T47D (cell line): Measurements from ENCODE around the gene PIP5K1C.
A peak's percentile ranks its signal among the peaks of the same experiment; 100 is the strongest.

Source experiments
- DNase-seq, 2 experiments: peaks; one replicate each; pipeline versions ENCODE4 v3.0.0 to v3.0.0-alpha.2; 2011 to 2012; ENCODE audit warnings: low read depth in 1 of 2, low spot score in 1 of 2
- JUND ChIP-seq: IDR thresholded peaks from 2 replicates; pipeline ENCODE4 v1.6.1; 2012; ENCODE audit warnings: low read depth
- in situ Hi-C: cut with HindIII; loops from 2 replicates; pipeline ENCODE4 v1.10.0; 2016; ENCODE audit warnings: low sequenced_read_pairs, low pct_unique_long_range_greater_than_20kb

Gene PIP5K1C, protein sequence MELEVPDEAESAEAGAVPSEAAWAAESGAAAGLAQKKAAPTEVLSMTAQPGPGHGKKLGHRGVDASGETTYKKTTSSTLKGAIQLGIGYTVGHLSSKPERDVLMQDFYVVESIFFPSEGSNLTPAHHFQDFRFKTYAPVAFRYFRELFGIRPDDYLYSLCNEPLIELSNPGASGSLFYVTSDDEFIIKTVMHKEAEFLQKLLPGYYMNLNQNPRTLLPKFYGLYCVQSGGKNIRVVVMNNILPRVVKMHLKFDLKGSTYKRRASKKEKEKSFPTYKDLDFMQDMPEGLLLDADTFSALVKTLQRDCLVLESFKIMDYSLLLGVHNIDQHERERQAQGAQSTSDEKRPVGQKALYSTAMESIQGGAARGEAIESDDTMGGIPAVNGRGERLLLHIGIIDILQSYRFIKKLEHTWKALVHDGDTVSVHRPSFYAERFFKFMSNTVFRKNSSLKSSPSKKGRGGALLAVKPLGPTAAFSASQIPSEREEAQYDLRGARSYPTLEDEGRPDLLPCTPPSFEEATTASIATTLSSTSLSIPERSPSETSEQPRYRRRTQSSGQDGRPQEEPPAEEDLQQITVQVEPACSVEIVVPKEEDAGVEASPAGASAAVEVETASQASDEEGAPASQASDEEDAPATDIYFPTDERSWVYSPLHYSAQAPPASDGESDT

DNA sequence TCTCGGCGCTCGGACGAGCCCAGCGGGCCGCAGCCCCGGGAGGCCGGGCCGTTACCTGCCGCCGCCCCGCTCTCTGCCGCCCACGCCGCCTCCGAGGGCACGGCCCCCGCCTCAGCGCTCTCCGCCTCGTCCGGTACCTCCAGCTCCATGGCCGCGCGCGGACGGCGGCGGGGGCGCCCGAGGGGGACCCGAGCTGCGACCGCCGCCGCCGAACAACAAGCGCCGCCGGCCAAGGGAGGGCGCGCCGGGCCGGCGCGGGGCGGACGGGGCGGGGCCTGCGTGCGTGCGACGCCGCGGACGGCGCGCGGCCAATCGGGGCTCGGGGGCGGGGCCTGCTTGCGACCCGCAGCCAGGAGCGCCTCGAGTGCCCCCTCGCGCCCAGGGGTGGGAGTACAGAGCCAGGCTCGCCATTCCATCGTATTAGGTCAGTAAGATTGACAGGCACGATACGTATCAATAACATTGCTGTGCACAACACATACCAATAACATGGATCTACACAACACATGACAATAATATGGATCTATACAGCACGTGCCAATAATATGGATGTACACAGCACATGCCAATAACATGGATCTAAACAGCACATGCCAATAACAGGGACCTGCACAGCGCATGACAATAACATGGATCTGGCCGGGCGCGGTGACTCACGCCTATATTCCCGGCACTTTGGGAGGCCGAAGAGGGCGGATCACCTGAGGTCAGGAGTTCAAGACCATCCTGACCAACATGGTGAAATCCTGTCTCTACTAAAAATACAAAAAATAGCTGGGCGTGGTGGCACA is at the start of gene PIP5K1C:
Gene PIP5K1C (minus strand): TSS at position 227 of the 791 bp plus-strand sequence. CDS start 78 bp downstream, at position 149.
- peak; percentile 64 to 82 for DNase-seq
- in situ Hi-C loops, result no loop called here
- TF ChIP-seq JUND, result no peak

DNA sequence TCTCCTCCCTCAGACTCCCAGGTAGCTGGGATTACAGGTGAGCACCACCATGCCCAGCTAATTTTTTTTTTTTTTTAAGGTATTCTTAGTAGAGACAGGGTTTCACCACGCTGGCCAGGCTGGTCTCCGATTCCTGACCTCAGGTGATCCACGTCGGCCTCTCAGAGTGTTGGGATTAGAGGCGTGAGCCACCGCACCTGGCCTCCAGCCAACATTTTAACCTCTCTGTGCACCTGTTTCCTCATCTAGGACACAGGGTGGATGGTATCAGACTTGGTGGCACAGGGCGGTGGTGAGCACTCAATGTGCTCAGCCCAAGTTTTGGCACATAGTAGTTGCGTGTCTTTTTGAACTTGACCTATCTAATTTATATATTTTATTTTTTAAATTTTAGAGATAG is 48.7 kb upstream of the PIP5K1C start:
- no peak for TF ChIP-seq JUND
- in situ Hi-C loops, result no loop called here
- DNase-seq, result no peak

DNA sequence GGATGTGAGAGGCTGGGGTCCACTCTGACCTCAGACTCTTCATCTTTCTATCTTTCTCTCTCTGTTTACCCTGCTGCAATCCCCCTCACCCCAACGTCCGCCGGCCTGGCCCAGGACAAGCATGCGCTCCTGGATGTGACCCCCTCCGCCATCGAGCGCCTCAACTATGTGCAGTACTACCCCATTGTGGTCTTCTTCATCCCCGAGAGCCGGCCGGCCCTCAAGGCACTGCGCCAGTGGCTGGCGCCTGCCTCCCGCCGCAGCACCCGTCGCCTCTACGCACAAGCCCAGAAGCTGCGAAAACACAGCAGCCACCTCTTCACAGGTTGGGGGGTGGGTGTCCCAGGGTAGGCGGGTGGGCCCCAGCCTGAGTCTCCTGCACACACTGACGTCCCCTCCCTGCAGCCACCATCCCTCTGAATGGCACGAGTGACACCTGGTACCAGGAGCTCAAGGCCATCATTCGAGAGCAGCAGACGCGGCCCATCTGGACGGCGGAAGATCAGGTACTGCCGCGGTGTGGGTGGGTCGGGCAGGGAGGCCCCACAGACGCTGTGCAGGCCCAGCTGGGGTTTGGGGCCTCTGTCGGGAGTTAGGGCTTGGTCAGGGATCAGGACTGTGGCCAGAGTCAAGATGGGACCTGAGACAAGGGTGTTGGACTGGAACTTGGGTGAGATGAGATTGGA is 46.2 kb upstream of the PIP5K1C start:
- DNase-seq, result no peak
- no peak for TF ChIP-seq JUND
- in situ Hi-C loops, result no loop called here

DNA sequence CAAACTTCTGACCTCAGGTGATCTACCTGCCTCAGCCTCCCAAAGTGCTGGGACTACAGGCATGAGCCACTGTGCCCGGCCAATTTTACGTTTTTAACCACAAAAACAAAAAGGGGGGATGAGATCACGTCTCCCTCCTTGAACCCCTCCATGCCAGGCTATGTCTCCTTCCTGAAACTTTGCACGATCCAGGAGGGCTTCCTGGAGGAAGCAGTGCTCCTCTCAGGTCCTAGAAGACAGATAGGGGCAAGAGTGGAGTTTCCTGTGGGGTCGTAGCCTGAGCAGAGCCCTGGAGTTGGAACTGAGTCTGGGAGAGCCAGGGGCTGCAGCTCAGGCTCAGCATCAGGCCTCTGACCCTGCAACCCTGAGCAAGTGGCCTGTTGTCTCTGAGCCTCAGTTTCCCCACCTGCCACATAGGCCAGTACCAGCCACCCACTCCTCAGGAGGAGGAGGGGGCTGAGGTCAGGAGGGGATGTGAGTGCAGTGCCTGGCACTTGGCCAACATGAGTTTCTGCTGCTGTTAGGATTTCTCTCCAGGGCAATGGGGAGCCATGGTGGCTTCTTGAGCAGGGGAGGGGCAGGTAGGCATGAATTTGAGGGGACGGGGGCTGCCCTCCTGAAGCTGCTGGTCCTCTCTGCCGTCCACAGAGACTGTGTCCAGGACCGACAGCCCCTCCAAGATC is 45.2 kb upstream of the PIP5K1C start:
- no peak for TF ChIP-seq JUND
- no peak for DNase-seq
- in situ Hi-C loops, result no loop called here

DNA sequence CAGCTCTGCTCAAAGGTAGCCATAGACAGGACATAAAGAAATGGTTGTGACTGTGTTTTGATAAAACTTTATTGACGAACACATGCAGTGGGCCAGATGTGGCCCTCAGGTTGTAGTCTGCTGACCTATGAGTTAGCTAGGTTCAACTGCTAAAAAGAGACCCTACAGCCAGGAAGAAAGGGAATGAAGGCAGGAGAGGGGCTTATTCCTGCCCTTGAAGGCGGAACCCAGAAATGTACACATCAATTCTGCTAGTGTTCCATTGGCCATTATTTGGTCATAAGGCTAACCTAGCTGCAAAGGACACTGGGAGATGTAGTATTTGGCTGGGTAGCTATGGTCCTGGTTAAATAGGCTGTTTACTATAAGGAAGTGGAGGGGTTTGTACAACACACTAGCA is 43.2 kb upstream of the PIP5K1C start:
- no peak for TF ChIP-seq JUND
- in situ Hi-C loops, result no loop called here
- no peak for DNase-seq

DNA sequence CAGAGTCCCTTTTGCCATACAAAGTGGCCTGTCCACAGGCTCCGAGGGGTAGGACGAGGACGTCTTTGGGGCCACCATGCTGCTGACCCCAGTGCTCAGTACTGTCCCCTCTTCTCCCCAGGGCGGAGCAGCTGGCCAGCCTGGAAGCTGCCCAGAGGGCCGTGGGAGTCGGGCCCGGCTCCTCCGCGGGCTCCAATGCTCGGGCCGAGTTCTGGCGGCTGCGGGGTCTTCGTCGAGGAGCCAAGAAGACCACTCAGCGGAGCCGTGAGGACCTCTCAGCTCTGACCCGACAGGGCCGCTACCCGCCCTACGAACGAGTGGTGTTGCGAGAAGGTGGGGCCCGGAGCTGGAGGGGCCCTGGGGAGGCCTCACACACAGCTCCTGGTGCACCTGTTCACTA is 40.2 kb upstream of the PIP5K1C start:
- in situ Hi-C loops, result no loop called here
- TF ChIP-seq JUND, result no peak
- DNase-seq, result no peak

DNA sequence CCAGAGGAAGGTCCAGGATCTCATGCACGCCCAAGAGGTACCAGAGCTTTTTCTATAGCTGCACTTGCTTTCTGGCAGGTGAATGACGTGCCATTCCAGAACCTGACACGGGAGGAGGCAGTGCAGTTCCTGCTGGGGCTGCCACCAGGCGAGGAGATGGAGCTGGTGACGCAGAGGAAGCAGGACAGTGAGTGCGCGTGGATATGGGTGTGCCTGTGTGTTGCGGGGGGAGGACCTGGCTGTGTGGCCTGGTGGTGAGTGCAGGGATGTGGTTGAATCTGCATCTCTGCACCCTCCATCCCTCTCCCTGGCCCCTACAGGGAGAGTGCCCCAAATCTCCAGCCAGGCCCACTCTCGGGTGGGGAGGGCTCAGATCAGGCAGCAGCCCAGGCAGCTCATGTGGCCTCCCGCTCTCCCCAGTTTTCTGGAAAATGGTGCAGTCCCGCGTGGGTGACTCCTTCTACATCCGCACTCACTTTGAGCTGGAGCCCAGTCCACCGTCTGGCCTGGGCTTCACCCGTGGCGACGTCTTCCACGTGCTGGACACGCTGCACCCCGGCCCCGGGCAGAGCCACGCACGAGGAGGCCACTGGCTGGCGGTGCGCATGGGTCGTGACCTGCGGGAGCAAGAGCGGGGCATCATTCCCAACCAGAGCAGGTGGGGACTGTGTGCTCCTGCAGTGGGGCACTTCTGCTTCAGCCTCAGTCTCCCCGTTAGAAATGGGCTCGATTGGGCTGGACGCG is 38.4 kb upstream of the PIP5K1C start:
- no peak for DNase-seq
- in situ Hi-C loops, result no loop called here
- no peak for TF ChIP-seq JUND

DNA sequence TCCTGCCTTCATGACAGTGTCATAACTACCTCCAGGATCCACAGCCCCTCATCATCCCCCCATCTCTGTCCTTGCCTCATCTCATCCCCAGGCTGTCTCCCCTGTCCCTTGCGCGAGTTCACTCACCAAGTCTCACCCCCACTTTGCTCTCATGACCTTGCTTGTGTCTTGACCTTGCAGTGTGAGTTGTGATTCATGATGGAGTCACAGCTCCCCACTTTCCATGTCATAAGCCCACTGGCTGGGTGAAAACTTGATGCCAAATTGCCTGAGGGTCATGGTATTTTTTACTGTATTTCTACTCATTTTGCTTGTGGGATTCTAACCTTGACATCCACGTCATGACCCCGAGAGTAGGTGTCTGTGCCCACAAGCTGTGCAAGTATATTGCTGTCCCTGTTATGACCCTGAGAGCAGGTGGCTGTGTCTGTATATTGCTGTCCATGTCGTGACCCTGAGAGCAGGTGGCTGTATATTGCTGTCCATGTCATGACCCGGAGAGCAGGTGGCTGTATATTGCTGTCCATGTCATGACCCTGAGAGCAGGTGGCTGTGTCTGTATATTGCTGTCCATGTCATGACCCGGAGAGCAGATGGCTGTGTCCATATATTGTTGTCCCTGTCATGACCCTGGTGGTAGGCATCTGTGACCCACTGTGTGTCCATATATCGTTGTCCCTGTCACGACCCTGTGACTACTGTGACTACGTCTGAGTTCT is 37.4 kb upstream of the PIP5K1C start:
- in situ Hi-C loops, result no loop called here
- no peak for DNase-seq
- no peak for TF ChIP-seq JUND

DNA sequence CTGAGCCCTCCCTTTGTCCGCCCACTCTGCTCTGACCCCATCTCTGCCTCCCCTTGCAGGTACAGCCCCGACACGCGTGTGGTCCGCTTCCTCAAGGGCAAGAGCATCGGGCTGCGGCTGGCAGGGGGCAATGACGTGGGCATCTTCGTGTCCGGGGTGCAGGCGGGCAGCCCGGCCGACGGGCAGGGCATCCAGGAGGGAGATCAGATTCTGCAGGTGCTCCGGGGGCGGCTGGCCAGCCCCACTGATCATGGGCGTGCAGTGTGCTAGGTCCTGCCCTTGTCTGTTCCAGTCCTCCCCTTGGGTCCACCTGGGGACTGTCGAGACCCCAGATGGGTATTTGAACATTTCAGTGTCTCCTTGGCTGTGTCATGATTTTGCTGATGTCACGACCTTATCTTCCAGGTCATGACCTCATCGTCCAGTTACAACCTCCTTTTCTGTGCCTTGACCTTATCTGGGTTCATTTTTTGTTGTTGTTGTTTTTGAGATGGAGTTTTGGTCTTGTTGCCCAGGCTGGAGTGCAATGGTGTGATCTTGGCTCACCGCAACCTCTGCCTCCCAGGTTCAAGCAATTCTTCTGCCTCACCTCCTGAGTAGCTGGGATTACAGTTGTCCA is 35.9 kb upstream of the PIP5K1C start:
- no peak for TF ChIP-seq JUND
- no peak for DNase-seq
- in situ Hi-C loops, result no loop called here

DNA sequence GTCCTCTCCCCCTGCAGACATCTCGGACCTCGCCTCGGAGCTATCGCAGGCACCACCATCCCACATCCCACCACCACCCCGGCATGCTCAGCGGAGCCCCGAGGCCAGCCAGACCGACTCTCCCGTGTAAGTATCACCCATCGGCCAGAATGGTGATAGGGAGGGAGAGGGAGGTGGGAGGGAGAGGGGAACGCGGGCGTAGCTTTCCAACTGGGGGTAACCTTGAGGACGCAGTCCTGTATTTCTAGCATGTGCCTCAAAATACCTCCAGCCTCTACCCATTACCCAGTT is 34.0 kb upstream of the PIP5K1C start:
- TF ChIP-seq JUND, result no peak
- in situ Hi-C loops, result no loop called here
- DNase-seq, result no peak
